ENCODE results near the gene CACNA1B. TPM values are rescaled to one million over a fixed set of nuclear protein-coding genes. Genes with fewer than 3 reads are reported as not detected.

Gene CACNA1B
- total RNA-seq, 2 donors from 2014 or later, result 3.6 to 7.9 TPM

DNA sequence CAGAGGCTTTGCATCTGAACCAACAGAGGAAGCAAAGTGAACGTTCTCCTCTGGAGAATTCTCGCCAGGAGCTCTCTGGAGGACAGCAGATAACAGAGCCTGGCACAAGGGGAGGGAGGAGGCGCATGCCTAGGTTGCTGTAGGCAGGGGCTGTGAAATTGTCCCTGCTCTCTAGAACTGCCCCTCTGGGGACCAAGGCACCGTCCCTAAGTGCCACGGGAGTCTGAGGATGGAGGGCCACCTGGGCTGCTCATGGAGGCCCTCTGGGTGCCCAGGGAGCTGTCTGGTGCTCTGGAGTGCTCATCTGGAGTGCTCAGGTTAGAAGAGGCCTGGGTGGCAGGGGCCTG is 77.6 kb downstream of the CACNA1B start:
- no peak for DNase-seq
- H3K4me1 Mint-ChIP-seq, result no peaks in the 10 kb centered on the region
- no peak overlapping the region for H3K27ac Mint-ChIP-seq
- H3K4me3 Mint-ChIP-seq, result no peak overlapping the region
- Histone ChIP-seq H3K4me3 (ENCODE audit: low read length) (no peak overlapping the region), H3K4me1 (ENCODE audit: control insufficient read depth, insufficient read depth, low read length) (no peaks in the 10 kb centered on the region), H3K9me3 (ENCODE audit: control insufficient read depth, low read length) (peaks cover 7% of the 10 kb centered on the region), H3K27me3 (ENCODE audit: control insufficient read depth, insufficient read depth, low read length, poor library complexity, severe bottlenecking) (no peaks in the 10 kb centered on the region), H3K9ac (ENCODE audit: extremely low read depth, low read length, poor library complexity, severe bottlenecking) (no peak overlapping the region), H3K27ac (ENCODE audit: low read depth, low read length) (no peak overlapping the region), H3K36me3 (ENCODE audit: control insufficient read depth, insufficient read depth, low read length) (no peaks in the 10 kb centered on the region)
- TF ChIP-seq, protein P1, sequence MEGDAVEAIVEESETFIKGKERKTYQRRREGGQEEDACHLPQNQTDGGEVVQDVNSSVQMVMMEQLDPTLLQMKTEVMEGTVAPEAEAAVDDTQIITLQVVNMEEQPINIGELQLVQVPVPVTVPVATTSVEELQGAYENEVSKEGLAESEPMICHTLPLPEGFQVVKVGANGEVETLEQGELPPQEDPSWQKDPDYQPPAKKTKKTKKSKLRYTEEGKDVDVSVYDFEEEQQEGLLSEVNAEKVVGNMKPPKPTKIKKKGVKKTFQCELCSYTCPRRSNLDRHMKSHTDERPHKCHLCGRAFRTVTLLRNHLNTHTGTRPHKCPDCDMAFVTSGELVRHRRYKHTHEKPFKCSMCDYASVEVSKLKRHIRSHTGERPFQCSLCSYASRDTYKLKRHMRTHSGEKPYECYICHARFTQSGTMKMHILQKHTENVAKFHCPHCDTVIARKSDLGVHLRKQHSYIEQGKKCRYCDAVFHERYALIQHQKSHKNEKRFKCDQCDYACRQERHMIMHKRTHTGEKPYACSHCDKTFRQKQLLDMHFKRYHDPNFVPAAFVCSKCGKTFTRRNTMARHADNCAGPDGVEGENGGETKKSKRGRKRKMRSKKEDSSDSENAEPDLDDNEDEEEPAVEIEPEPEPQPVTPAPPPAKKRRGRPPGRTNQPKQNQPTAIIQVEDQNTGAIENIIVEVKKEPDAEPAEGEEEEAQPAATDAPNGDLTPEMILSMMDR (conservative IDR thresholded peaks at IDR 0.05), result no peak
- WGBS, 2 experiments (ENCODE audit: insufficient coverage in 1 of 2, insufficient read length in 1 of 2), result 74 to 88% methylated on average over 5 of the region's 5 CpGs
- no peaks in the 10 kb centered on the region for H3K27me3 Mint-ChIP-seq (ENCODE audit: insufficient read depth)
- peaks cover 1% of the 10 kb centered on the region for H3K9me3 Mint-ChIP-seq
- no peaks in the 10 kb centered on the region for H3K36me3 Mint-ChIP-seq (ENCODE audit: low read depth)

DNA sequence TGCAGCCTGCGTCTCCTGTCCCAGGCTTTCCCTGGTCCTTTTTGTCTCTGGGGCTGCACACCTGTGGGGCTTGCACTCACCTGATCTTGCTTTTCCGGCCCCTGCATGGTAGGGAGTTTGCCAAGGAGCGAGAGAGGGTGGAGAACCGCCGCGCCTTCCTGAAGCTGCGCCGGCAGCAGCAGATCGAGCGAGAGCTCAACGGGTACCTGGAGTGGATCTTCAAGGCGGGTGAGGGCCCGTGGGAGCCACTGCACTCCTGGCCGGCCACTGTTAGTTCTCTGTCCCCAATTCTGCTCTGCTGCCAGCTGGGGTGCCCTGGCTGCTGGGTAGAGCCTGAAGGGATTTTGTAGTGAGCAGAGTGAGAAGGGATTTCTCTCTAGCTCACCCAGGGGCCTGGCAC is 78.0 kb downstream of the CACNA1B start:
- Histone ChIP-seq H3K36me3 (ENCODE audit: control insufficient read depth, insufficient read depth, low read length) (no peaks in the 10 kb centered on the region), H3K27me3 (ENCODE audit: control insufficient read depth, insufficient read depth, low read length, poor library complexity, severe bottlenecking) (no peaks in the 10 kb centered on the region), H3K27ac (ENCODE audit: low read depth, low read length) (no peak overlapping the region), H3K9ac (ENCODE audit: extremely low read depth, low read length, poor library complexity, severe bottlenecking) (no peak overlapping the region), H3K9me3 (ENCODE audit: control insufficient read depth, low read length) (peaks cover 7% of the 10 kb centered on the region), H3K4me3 (ENCODE audit: low read length) (no peak overlapping the region), H3K4me1 (ENCODE audit: control insufficient read depth, insufficient read depth, low read length) (no peaks in the 10 kb centered on the region)
- WGBS, 2 experiments (ENCODE audit: insufficient coverage in 1 of 2, insufficient read length in 1 of 2), result 90 to 93% methylated on average over 9 to 14 of the region's 14 CpGs
- no peaks in the 10 kb centered on the region for H3K4me1 Mint-ChIP-seq
- no peak overlapping the region for H3K27ac Mint-ChIP-seq
- TF ChIP-seq, protein P1 (conservative IDR thresholded peaks at IDR 0.05), result no peak
- H3K27me3 Mint-ChIP-seq (ENCODE audit: insufficient read depth), result no peaks in the 10 kb centered on the region
- no peaks in the 10 kb centered on the region for H3K9me3 Mint-ChIP-seq
- no peak overlapping the region for H3K4me3 Mint-ChIP-seq
- peak; percentile 35 for DNase-seq
- no peaks in the 10 kb centered on the region for H3K36me3 Mint-ChIP-seq (ENCODE audit: low read depth)

DNA sequence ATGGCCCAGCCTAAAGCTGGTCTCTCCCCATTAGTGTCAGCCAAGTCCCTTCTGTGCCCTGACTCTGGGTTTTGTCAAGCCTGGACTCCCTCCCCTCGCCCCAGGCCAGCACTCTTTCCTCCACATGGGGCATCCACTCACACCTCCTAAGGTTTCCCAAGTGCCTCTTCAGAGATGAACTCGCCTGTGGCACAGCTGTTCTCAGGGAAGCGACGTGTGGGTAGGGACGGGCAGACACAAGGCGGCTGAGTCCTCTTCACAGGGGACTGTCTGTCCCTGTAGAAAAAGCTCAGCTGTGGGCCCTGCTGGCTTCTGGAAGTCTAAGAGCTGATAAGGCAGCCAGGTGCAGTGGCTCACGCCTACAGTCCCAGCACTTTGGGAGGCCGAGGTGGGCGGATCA is 78.5 kb downstream of the CACNA1B start:
- Histone ChIP-seq H3K4me3 (ENCODE audit: low read length) (no peak overlapping the region), H3K27me3 (ENCODE audit: control insufficient read depth, insufficient read depth, low read length, poor library complexity, severe bottlenecking) (no peaks in the 10 kb centered on the region), H3K9ac (ENCODE audit: extremely low read depth, low read length, poor library complexity, severe bottlenecking) (no peak overlapping the region), H3K27ac (ENCODE audit: low read depth, low read length) (no peak overlapping the region), H3K36me3 (ENCODE audit: control insufficient read depth, insufficient read depth, low read length) (no peaks in the 10 kb centered on the region), H3K9me3 (ENCODE audit: control insufficient read depth, low read length) (peaks cover 6% of the 10 kb centered on the region), H3K4me1 (ENCODE audit: control insufficient read depth, insufficient read depth, low read length) (no peaks in the 10 kb centered on the region)
- TF ChIP-seq, protein P1 (conservative IDR thresholded peaks at IDR 0.05), result no peak
- 83 to 86% methylated on average over 9 of the region's 9 CpGs for WGBS, 2 experiments (ENCODE audit: insufficient coverage in 1 of 2, insufficient read length in 1 of 2)
- Mint-ChIP-seq H3K27me3 (ENCODE audit: insufficient read depth) (no peaks in the 10 kb centered on the region), H3K9me3 (no peaks in the 10 kb centered on the region), H3K36me3 (ENCODE audit: low read depth) (no peaks in the 10 kb centered on the region), H3K4me3 (no peak overlapping the region), H3K27ac (no peak overlapping the region), H3K4me1 (no peaks in the 10 kb centered on the region)
- DNase-seq, result no peak

Data from endodermal cell (in vitro differentiated cells).